Left renal cortex interstitium (tissue), 4 donors: ENCODE measurements around the gene GPX5. TPM values are rescaled to one million over a fixed set of nuclear protein-coding genes. Genes with fewer than 3 reads are reported as not detected.
"Not testable (repeated sequence)": the region's sequence is repeated elsewhere in the genome, so short reads cannot be mapped to it uniquely, and the experiment has no call there.

Experiments
- DNase-seq, 4 donors: peaks; one replicate each; pipeline ENCODE4 v3.0.0-alpha.2; 2013; ENCODE audit warnings: low read depth in 4 of 4, low spot score in 2 of 4, missing footprints in 1 of 4
- polyA plus RNA-seq, 4 donors: library from polyadenylated mRNA; unstranded; fragments of 120-200 nt; gene quantifications; one replicate each; pipeline ENCODE4 v1.2.1, GENCODE V29; 2013; ENCODE audit not compliant: insufficient read length in 4 of 4

GPX5 gene
- polyA plus RNA-seq, 4 donors: not detected

DNA sequence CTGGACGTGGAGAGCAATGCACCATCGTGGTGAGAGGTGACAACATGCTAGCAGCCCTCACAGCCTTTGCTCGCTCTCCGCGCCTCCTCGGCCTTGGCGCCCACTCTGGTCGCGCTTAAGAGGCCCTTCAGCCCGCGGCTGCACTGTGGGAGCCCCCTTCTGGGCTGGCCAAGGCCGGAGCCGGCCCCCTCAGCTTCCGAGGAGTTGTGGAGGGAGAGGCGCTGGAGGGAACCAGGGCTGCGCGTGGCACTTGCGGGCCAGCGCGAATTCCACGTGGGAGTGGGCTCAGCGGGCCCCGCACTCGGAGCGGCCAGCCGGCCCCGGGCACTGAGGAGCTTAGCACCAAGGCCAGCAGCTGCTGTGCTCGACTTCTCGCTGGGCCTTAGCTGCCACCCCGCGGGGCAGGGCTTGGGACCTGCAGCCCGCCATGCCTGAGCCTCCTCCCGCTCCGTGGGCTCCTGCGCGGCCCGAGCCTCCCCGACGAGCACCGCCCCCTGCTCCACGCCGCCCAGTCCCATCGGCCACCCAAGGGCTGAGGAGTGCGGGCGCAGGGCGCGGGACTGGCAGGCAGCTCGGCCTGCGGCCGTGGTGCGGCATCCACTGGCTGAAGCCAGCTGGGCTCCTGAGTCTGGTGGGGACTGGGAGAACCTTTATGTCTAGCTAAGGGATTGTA lies 13.9 kb upstream of the GPX5 start:
- DNase-seq: no peak

DNA sequence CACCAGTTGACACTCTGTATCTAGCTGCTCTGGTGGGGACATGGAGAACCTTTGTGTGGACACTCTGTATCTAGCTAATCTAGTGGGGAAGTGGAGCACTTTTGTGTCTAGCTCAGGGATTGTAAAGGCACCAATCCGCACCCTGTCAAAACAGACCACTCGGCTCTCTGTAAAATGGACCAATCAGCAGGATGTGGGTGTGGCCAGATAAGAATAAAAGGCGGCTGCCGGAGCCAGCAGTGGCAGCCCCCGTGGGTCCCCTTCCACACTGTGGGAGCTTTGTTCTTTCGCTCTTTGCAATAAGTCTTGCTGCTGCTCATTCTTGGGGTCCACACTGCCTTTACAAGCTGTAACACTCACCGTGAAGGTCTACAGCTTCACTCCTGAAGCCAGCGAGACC lies 13.3 kb upstream of the GPX5 start:
- DNase-seq: not testable (repeated sequence)

DNA sequence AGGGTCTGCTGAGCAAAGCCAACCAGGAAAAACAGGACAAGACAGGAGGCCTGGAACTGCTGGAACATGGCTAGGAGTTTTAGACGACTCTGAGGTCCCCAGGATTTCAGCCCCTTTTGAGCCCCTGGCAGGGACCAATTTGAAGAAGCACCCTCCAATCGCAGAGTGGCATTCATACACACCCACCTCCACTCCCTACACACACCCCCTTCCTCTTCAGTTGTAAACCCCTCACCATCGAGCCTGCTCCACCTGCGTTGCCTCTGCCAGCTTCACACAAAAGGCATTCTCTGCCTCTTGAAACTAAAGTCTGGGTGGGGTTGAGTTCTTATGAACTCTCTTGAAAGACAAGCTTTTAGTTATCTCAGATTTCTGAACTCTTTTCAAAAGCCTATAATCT lies 10.0 kb upstream of the GPX5 start, which contains the start of gene GPX6:
Gene GPX6 (minus strand): TSS at position 118 of the 400 bp plus-strand sequence. CDS start 50 bp downstream, at position 68.
- DNase-seq: no peak

DNA sequence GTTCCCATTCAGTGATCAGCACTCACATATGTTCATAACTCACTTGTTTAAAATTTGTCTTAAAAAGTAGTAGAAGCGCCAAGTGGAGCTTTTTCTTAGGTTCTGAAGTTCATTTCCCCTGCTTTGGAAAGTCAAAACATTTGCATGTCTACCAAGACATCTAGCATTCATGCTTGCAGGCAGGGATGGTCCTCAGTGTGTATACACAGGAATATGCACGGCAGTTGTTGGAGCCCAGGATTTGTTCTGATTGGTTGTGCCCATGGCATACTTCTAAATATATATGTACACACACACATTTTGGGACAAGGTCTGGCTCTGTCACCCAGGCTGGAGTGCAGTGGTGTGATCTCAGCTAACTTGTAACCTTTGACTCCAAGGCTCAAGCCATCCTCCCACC lies 7.7 kb upstream of the GPX5 start:
- DNase-seq: no peak

GRCh38 chr6:28522594-28523240 lies 3.0 kb upstream of the GPX5 start:
- DNase-seq: no peak

- DNase-seq: no peak
These were observed 2.4 kb upstream of the GPX5 start for GRCh38 chr6:28523241-28523622.

GRCh38 chr6:28530777-28531176 lies 5.1 kb downstream of the GPX5 start:
- DNase-seq: no peak

GRCh38 chr6:28531479-28532128 lies 5.9 kb downstream of the GPX5 start:
- DNase-seq: no peak

- DNase-seq: no peak
These were observed 8.6 kb downstream of the GPX5 start for GRCh38 chr6:28534306-28534705.

- no peak for DNase-seq
These were observed 9.2 kb downstream of the GPX5 start for GRCh38 chr6:28534875-28535274.

- no peak for DNase-seq
These were observed 11.4 kb downstream of the GPX5 start for GRCh38 chr6:28537065-28537464.

DNA sequence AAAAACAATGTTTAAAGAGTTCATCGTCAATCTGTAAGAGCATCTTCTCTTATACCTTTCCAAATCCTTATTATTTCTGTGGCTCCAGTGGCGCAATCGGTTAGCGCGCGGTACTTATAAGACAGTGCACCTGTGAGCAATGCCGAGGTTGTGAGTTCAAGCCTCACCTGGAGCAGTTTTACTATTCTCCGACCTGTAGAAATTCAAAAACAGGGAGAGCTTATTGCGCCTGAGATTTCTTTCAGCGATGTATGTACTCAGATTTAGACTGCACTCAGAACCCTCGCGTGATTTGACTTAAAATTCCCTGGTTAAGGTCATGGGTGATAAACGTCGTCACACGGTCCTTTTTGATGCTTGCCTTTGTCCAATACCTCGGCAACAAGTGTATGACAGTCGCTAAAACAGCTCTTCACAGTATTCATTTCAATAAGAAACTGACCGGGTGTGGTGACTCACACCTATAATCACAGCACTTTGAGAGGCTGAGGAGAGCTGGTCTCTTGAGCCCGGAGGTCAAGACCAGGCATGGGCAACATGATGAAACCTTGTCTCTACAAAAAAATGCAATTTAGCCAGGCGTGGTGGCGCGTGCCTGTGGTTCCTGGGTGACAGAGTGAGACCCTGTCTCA lies 11.9 kb downstream of the GPX5 start:
- no peak for DNase-seq

DNA sequence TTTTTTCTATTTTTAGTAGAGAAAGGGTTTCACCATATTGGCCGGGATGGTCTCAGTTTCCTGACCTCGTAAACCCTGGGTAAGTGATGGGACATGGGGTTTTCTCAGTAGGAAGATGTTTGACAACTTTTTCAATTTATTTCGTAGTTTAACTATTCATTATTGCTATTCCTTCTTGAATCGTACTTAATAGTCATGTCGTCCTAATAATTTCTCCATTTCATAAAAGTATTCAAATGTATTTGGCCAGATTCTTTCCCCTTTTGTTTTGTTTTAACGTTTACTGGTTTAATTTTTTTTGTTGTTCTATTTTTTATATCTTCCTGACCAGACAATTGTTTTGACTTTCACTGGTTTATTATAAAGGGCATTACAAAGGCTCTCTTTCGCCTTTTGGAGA lies 16.3 kb downstream of the GPX5 start:
- DNase-seq: no peak

DNA sequence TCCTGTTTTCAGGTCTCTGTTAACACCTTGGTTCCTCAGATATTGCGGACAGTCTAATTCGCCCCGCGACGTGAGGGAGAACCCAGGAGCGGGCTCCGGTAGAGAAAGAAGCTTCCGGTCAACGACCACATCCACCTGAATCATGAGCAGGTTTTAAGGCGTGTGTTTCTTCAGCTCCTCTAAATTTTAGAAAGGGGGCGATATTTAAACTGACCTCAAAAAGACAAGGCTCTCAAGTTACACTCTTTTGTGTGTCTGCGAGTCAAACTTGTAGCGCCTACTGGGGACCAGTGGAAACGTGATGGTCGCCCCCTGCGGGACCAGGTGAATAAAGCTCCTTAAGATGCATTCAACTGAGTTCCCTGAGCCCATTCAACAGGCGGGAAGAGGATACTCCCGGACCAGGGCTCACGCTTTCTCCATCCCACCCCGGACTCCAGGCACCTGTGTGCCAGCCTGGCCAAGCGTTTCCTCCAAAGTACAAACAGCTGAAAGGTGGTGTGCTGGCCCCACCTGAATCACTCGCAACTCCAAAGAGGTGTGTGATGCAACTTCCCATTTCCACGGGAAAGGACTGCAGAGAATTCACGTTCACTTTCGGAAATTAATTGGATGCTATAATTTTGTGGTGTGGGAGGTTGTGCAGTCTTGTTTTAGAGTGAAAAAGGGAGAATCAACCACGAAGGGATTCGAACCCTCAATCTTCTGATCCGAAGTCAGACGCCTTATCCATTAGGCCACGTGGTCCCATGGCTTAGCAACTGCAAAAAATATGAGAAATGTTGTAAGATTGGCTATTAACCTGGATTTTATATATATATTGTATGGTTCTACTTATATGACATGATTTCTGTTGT lies 17.0 kb downstream of the GPX5 start:
- no peak for DNase-seq

- DNase-seq: no peak
These were observed 18.2 kb downstream of the GPX5 start for GRCh38 chr6:28543651-28544610.

DNA sequence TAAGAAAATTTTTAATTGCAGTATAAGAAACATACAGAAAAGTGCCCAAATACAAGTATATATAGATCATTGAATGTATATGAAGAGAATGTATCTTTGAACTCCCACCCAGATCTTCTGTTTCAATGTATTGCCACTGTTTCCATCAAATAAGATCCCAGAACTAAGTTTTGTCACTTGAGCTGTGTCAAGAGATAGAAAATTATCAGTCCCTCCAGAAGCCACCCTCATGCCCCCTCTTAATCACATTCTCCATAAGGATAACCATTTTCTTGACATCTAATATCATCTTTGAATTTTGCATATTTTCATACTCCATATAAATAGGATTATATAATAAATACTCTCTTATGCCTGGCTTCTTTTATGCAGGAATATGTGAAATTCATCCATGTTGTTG lies 20.3 kb downstream of the GPX5 start:
- DNase-seq: no peak

- DNase-seq: not testable (repeated sequence)
These were observed 21.3 kb downstream of the GPX5 start for GRCh38 chr6:28547003-28547402.

GRCh38 chr6:28551891-28552666 lies 26.4 kb downstream of the GPX5 start:
- DNase-seq: no peak
